GM12891 (cell line): Measurements from ENCODE around the gene ZACN.

Experiments used
- POLR2A ChIP-seq: IDR thresholded peaks from 2 replicates; pipeline ENCODE4 v1.6.1; 2011; ENCODE audit warnings: low read depth, low read length, control low read depth
- POLR2AphosphoS5 ChIP-seq: IDR thresholded peaks from 2 replicates; pipeline ENCODE4 v1.6.1; 2011; ENCODE audit warnings: low read depth, low read length, control low read depth

DNA sequence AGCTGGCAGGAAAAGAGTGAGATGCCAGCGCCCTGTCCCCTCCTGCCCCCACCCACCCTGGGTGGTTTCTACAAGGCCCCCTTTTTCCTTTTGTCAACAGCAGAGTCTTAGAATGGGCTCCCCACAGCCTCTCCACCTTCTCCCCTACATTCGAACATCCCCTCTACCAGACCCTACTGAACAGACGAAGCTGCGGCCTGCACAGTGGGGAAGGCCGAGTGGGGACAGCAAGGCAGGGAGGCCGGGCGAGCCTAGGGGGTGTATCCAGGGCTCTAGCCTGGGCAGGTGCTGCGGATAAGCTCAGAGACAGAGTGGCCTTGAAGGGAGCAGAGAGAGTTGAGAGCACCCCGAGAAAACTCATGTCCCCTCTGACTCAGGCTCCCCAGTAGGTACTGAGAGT is 7.4 kb downstream of the ZACN start:
- TF ChIP-seq POLR2AphosphoS5 = no peak
- no peak for TF ChIP-seq POLR2A
